H9 (cell line): ENCODE measurements around the gene MAP3K7. TPM values are rescaled to one million over a fixed set of nuclear protein-coding genes. Genes with fewer than 3 reads are reported as not detected.

Experiments
- DNase-seq: peaks from one replicate; pipeline ENCODE4 v3.0.0-alpha.2; 2017
- H2AFZ ChIP-seq: one replicate; pipeline ENCODE4 v1.6.1; 2013; ENCODE audit warnings: mild to moderate bottlenecking, low read length, control low read depth, moderate library complexity
- H2AK5ac ChIP-seq: 2 replicates; pipeline ENCODE4 v1.6.1; 2013; ENCODE audit warnings: low read length, control low read depth, mixed read lengths; ENCODE audit not compliant: insufficient read length
- H2BK120ac ChIP-seq: one replicate; pipeline ENCODE4 v1.6.1; 2013; ENCODE audit warnings: low read depth, mild to moderate bottlenecking, low read length, control low read depth, inconsistent platforms; ENCODE audit not compliant: poor library complexity, severe bottlenecking
- H2BK12ac ChIP-seq: 2 replicates; pipeline ENCODE4 v1.6.1; 2013; ENCODE audit warnings: low read length, control low read depth, mixed read lengths, low read depth; ENCODE audit not compliant: insufficient read length
- H2BK15ac ChIP-seq: 2 replicates; pipeline ENCODE4 v1.6.1; 2013; ENCODE audit warnings: low read depth, low read length, control low read depth
- H2BK20ac ChIP-seq: one replicate; pipeline ENCODE4 v1.6.1; 2013; ENCODE audit warnings: low read depth, mild to moderate bottlenecking, low read length, control low read depth, inconsistent platforms; ENCODE audit not compliant: poor library complexity, severe bottlenecking
- H2BK5ac ChIP-seq: 2 replicates; pipeline ENCODE4 v1.6.1; 2013; ENCODE audit warnings: low read length, control low read depth, mixed read lengths; ENCODE audit not compliant: insufficient read length
- H3K14ac ChIP-seq: 2 replicates; pipeline ENCODE4 v1.6.1; 2013; ENCODE audit warnings: low read length, control low read depth; ENCODE audit not compliant: insufficient read depth
- H3K18ac ChIP-seq: 2 replicates; pipeline ENCODE4 v1.6.1; 2013; ENCODE audit warnings: low read depth, mild to moderate bottlenecking, mixed read lengths, low read length, control low read depth; ENCODE audit not compliant: insufficient read length
- H3K23ac ChIP-seq: 2 replicates; pipeline ENCODE4 v1.6.1; 2013; ENCODE audit warnings: low read length, control low read depth, mixed read lengths, low read depth; ENCODE audit not compliant: insufficient read length
- H3K23me2 ChIP-seq: 2 replicates; pipeline ENCODE4 v1.6.1; 2013; ENCODE audit warnings: low read depth, mild to moderate bottlenecking, mixed read lengths, low read length, control low read depth; ENCODE audit not compliant: insufficient read length, poor library complexity, severe bottlenecking
- H3K27ac ChIP-seq: 2 replicates; pipeline ENCODE4 v1.5.1; 2013; ENCODE audit warnings: low read length, control low read depth, mixed read lengths, low read depth; ENCODE audit not compliant: insufficient read length
- H3K27me3 ChIP-seq: 2 replicates; pipeline ENCODE4 v1.6.1; 2013; ENCODE audit warnings: low read length, control low read depth, inconsistent platforms; ENCODE audit not compliant: insufficient read depth
- H3K4ac ChIP-seq: 2 replicates; pipeline ENCODE4 v1.6.1; 2013; ENCODE audit warnings: low read depth, mild to moderate bottlenecking, control low read depth, inconsistent platforms, low read length, moderate library complexity
- H3K4me1 ChIP-seq: 2 replicates; pipeline ENCODE4 v1.6.1; 2013; ENCODE audit warnings: low read length, control low read depth, inconsistent platforms; ENCODE audit not compliant: insufficient read depth
- H3K4me2 ChIP-seq: 2 replicates; pipeline ENCODE4 v1.6.1; 2013; ENCODE audit warnings: low read length, control low read depth, mixed read lengths; ENCODE audit not compliant: insufficient read length, insufficient read depth
- H3K56ac ChIP-seq: 2 replicates; pipeline ENCODE4 v1.6.1; 2013; ENCODE audit warnings: low read depth, mild to moderate bottlenecking, mixed read lengths, low read length, control low read depth; ENCODE audit not compliant: insufficient read length
- H3K79me1 ChIP-seq: 2 replicates; pipeline ENCODE4 v1.6.1; 2013; ENCODE audit warnings: low read depth, mild to moderate bottlenecking, moderate library complexity, low read length, control low read depth, inconsistent platforms; ENCODE audit not compliant: insufficient read depth, poor library complexity, severe bottlenecking
- H3K79me2 ChIP-seq: 2 replicates; pipeline ENCODE4 v1.6.1; 2013; ENCODE audit warnings: low read length, control low read depth, inconsistent platforms; ENCODE audit not compliant: insufficient read depth
- H3K9ac ChIP-seq: 2 replicates; pipeline ENCODE4 v1.6.1; 2013; ENCODE audit warnings: low read length, control low read depth, mixed read lengths; ENCODE audit not compliant: insufficient read length; ENCODE audit errors: extremely low read depth
- H3K9me3 ChIP-seq: one replicate; pipeline ENCODE4 v1.6.1; 2013; ENCODE audit warnings: low read depth, low read length, inconsistent platforms; ENCODE audit not compliant: control insufficient read depth
- H3T11ph ChIP-seq: one replicate; pipeline ENCODE4 v1.6.1; 2013; ENCODE audit warnings: mild to moderate bottlenecking, low read length, control low read depth, inconsistent platforms
- H4K20me1 ChIP-seq: one replicate; pipeline ENCODE4 v1.6.1; 2013; ENCODE audit not compliant: control insufficient read depth, insufficient read length, insufficient read depth
- H4K5ac ChIP-seq: 2 replicates; pipeline ENCODE4 v1.6.1; 2013; ENCODE audit warnings: low read depth, mild to moderate bottlenecking, mixed read lengths, low read length, control low read depth; ENCODE audit not compliant: insufficient read length
- H4K8ac ChIP-seq: replicated peaks from 2 replicates; pipeline ENCODE4 v1.6.1; 2013; ENCODE audit warnings: low read length, control low read depth, mixed read lengths, low read depth; ENCODE audit not compliant: insufficient read length
- H4K91ac ChIP-seq: 2 replicates; pipeline ENCODE4 v1.6.1; 2013; ENCODE audit warnings: low read depth, mild to moderate bottlenecking, moderate library complexity, mixed read lengths, low read length, control low read depth; ENCODE audit not compliant: insufficient read length
- H3K27ac Mint-ChIP-seq, 3 experiments: 2 replicates in 2 of 3; 3 replicates in 1 of 3; pipeline ENCODE4 v1.8.0; 2020 to 2021; ENCODE audit warnings: mixed read lengths in 3 of 3, mild to moderate bottlenecking in 1 of 3, moderate library complexity in 1 of 3
- H3K27me3 Mint-ChIP-seq: 2 replicates; pipeline ENCODE4 v1.8.0; 2021; ENCODE audit warnings: low read depth, mild to moderate bottlenecking, moderate library complexity, mixed read lengths
- H3K36me3 Mint-ChIP-seq, 3 experiments: 2 replicates in 2 of 3; 3 replicates in 1 of 3; pipeline ENCODE4 v1.8.0; 2020 to 2021; ENCODE audit warnings: low read depth in 3 of 3, mixed read lengths in 3 of 3; ENCODE audit not compliant: insufficient read depth in 1 of 3
- H3K4me1 Mint-ChIP-seq, 2 experiments: 2 replicates each; pipeline ENCODE4 v1.8.0; 2020; ENCODE audit warnings: mixed read lengths in 2 of 2
- H3K4me3 Mint-ChIP-seq, 2 experiments: 2 replicates in 1 of 2; 3 replicates in 1 of 2; pipeline ENCODE4 v1.8.0; 2020 to 2021; ENCODE audit warnings: mild to moderate bottlenecking in 2 of 2, mixed read lengths in 2 of 2, moderate library complexity in 1 of 2
- H3K9me3 Mint-ChIP-seq, 2 experiments: 2 replicates in 1 of 2; 3 replicates in 1 of 2; pipeline ENCODE4 v1.8.0; 2020; ENCODE audit warnings: mild to moderate bottlenecking in 2 of 2, mixed read lengths in 2 of 2, moderate library complexity in 1 of 2
- CTCF ChIP-seq: fragments of 200-600 bp; sonication (generic); conservative IDR thresholded peaks from 3 replicates; pipeline ENCODE4 v1.8.0; 2021; ENCODE audit warnings: antibody characterized with exemption, mild to moderate bottlenecking
- WGBS: extraction: QIAGEN DNeasy Blood & Tissue Kit; methylation state at CpG from one replicate; pipeline ENCODE4 v1.1.7; 2013; ENCODE audit warnings: missing lambda C conversion rate, low lambda C conversion rate, mixed read lengths; ENCODE audit not compliant: insufficient read length; ENCODE audit errors: extremely low coverage; 5-methylcytosine and 5-hydroxymethylcytosine counted together
- total RNA-seq: library from RNA; stranded (reverse); gene quantifications from 2 replicates; pipeline ENCODE4 v1.2.1, GENCODE V29; 2021

Gene MAP3K7
- total RNA-seq, 1 experiment from 2014 or later, result 31.3 TPM

GRCh38 chr6:90468859-90469258 lies 118.0 kb downstream of the MAP3K7 start:
- H2BK120ac ChIP-seq, result no peak overlapping the region
- no peak for DNase-seq
- no peak overlapping the region for H2BK12ac ChIP-seq
- H3K79me2 ChIP-seq, result no peaks in the 10 kb centered on the region
- no peak overlapping the region for H2BK5ac ChIP-seq
- no peaks in the 10 kb centered on the region for H4K20me1 ChIP-seq
- Mint-ChIP-seq H3K27me3 (no peaks in the 10 kb centered on the region), H3K4me3 (no peak overlapping the region), H3K36me3 (no peaks in the 10 kb centered on the region), H3K9me3 (no peaks in the 10 kb centered on the region), H3K4me1 (peaks cover 14 to 24% of the 10 kb centered on the region in 2 experiments), H3K27ac (no peak overlapping the region)
- no peak overlapping the region for H2BK15ac ChIP-seq
- H3K18ac ChIP-seq, result no peak overlapping the region
- no peaks in the 10 kb centered on the region for H3K23me2 ChIP-seq
- no peak overlapping the region for H4K91ac ChIP-seq
- no peak overlapping the region for H3K4me2 ChIP-seq
- H3K9me3 ChIP-seq, result no peaks in the 10 kb centered on the region
- no CpG with 5 or more reads among the region's 1 CpG for WGBS
- H2AK5ac ChIP-seq, result no peak overlapping the region
- H3K27ac ChIP-seq, result no peak overlapping the region
- no peak overlapping the region for H3K56ac ChIP-seq
- no peak overlapping the region for H3K14ac ChIP-seq
- H3K79me1 ChIP-seq, result no peaks in the 10 kb centered on the region
- no peaks in the 10 kb centered on the region for H3K4me1 ChIP-seq
- H3K27me3 ChIP-seq, result no peaks in the 10 kb centered on the region
- H2AFZ ChIP-seq, result no peak overlapping the region
- H3K9ac ChIP-seq, result no peak overlapping the region
- H2BK20ac ChIP-seq, result no peak overlapping the region
- no peak overlapping the region for H3T11ph ChIP-seq
- no peak overlapping the region for H4K8ac ChIP-seq
- TF ChIP-seq CTCF, result no peak
- no peak overlapping the region for H3K23ac ChIP-seq
- H4K5ac ChIP-seq, result no peak overlapping the region
- H3K4ac ChIP-seq, result no peak overlapping the region
